ENCODE data around the gene IRS4.

Gene IRS4

GRCh38 chrX:108736509-108737479 lies at the start of gene IRS4:
TSS of gene IRS4 (minus strand) at chrX:108736563.
- FAIRE-seq: no peak

DNA sequence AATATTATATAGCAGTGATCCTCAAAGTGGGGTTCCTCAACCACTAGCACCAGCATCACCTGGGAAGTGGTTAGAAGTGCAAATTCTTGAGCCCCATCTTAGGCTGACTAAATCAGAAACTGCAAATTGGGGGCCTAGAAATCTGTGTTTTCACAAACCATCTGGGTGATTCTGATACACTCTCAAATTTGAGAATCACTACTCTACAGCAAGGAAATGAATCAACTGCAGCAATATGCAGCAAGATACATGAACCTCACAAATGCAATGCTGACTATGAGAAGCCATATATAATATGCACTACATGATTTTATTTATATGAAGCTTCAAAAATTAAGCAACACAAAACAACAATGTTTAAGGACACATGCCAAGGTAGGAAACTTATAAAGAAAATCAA lies 36.2 kb upstream of the IRS4 start:
- FAIRE-seq: no peak

DNA sequence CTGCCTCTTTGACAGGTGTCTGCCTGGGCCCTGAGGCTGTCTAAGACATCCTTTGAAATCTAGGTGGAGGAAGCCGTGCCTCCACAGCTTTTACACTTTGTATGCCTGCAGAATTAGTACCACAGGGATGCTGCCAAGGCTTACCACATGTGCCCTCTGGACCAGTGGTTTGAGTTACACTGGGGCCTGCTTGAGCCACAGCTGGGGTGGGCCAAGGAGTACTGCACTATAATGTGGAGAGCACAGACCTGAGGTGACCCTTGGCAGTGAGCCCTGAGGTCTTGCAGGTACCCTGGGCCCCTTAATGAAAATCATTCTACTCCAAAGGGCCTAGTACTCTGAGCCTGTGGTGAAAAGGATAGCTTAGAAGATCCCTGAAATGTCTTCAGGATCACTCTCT lies 27.2 kb upstream of the IRS4 start:
- no peak for FAIRE-seq

GRCh38 chrX:108740299-108740774 lies 4.0 kb upstream of the IRS4 start:
- FAIRE-seq: no peak

GRCh38 chrX:108737754-108738153 lies 1.4 kb upstream of the IRS4 start:
- FAIRE-seq: no peak

DNA sequence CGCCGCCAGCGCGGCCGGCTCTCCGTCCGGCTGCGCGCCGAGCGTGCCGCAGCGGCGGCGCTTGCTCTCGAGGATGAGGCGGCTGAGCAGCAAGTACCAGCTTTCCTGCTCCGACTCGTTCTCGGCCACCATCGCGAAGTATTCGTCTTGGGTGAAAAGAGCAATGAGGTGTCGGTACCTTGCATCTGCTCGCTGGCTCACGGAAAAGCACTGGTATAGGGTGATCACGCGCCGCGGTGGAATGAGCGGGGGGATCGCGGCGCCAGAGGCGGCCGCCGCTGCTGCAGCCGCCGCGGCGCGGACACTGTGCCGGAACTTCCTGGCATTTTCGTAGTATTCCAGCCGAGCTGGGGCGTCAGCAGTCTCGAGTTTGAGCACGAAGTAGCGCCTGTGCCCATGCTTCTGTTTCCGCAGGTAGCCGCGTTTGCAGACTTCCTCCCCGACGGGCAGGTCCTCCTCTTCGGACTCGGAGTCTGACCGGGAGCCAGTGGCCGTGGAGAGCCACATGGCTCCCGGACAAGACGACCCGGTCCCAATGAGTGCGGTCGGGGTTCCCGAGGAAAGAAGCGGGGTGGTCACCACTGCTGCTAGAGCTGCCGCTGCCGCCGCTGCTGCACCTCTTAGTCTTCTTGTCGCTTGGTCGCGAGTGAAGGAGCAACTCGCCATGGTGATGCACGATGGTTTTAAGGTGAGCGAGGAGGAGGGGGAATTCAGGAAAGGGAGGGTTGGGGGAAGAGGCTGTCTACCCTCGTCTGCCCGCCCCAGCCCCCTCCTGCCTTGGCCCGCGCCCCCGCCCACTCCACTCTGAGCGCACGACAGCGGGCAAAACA lies 469 bp downstream of the IRS4 start:
- no peak for FAIRE-seq

- no peak for FAIRE-seq
Measured at GRCh38 chrX:108735091-108735678, 1.2 kb downstream of the IRS4 start.

DNA sequence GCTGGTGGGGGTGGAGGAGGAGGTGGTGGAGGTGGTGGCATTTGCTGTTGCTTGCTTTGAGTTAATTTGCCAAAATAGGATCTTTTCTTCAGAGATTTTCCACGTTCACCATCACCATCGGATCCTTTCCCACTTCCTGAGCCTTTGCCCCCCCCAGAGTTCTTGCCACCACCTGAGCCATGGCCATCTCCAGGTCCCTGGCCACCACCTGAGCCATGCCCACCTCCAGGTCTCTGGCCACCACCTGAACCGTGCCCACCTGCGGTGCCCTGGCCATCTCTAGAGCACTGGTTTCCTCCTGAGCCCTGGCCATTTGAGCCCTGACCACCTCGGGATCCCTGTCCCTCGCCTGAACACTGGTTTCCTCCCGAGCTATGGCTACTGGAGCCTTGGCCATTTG lies 1.9 kb downstream of the IRS4 start:
- no peak for FAIRE-seq

DNA sequence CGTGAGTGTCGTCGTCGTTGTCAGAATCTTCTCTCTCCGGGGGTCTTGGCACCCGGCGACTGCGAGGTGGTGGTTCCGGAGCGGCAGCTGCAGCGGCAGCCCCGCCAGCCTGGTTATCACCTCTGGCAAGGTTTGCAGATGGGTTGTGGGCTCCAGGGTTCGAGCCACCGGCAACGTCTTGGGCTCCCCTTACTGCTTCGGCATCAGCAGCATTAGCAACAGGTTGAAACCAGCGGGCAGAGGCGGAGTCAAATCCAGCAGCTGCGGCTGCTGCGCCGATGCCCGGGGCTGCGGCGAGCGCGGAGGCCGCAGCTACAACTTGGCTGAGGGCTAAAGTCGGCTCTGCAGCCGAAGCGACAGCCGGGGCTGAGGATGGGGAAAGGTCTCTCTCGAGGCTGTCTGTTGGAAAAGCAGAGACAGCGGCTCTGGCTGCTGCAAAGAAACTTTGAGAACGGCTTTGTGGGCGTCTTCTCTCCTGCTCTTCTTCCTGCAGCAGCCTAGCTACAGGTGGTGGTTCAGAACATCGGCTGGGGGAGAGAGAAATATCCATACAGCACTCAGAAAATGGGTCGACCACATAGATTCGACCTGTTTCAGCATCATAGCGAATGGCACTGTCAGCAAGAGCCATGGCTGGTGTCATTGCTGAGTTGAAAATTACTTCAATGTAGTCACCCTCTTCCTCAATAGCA lies 3.6 kb downstream of the IRS4 start:
- no peak for FAIRE-seq

DNA sequence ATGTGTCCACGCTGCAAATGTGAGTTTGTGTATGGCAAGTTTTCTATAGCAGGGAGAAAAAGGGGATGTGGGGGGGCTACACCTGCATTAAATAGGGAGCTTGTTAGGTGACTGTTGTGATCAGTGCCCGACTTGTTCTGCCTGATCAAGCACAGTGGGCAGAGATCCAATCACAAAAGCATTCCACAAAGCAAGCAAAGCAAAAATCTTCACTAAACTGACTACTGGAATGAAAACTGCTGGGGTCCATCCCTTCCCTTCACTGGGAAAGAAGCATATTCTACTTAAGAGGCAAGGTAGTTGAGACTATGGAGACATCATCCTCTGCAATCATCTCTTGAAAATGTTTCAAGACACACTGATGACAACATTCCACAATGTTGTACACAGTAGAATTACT lies 5.2 kb downstream of the IRS4 start:
- no peak for FAIRE-seq

DNA sequence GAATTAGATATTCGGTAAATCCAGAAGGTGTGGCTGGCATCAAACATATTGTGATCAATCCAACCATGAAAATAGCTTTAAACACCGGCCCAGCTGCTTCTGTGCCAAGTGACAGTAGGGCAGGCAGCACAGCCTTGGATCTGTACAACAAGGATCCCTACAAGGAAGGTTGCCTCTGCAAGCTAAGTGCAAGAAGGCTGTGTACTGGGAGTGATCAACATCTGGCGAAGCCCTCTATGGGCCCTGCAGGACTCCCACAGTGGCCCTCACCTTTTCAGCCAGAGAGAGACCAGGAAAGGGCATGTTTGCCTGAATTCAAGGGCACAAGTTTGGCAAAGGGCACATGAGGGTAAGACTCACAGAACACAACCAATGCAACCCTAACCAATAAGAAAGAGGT lies 9.6 kb downstream of the IRS4 start:
- FAIRE-seq: no peak

GRCh38 chrX:108722561-108722960 lies 13.8 kb downstream of the IRS4 start:
- no peak for FAIRE-seq

DNA sequence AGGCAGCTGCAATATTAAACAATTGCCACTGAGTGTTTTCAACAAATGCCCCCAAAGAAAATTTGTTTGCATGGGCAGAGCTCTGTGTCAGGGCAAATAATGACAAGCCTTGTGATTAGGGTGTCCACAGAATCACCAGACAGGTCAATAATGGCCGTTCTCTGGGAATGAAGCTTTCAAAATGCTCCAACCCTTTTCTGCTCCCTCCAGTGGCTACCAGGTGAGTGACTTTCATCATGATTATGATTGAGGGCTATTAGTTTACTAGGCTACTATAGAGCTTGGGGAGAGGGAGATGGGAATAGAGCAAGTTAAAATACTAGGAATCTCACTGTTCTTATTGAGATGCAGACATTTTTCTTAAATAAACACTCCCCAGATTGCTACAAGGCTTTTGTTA lies 23.5 kb downstream of the IRS4 start:
- FAIRE-seq: no peak

DNA sequence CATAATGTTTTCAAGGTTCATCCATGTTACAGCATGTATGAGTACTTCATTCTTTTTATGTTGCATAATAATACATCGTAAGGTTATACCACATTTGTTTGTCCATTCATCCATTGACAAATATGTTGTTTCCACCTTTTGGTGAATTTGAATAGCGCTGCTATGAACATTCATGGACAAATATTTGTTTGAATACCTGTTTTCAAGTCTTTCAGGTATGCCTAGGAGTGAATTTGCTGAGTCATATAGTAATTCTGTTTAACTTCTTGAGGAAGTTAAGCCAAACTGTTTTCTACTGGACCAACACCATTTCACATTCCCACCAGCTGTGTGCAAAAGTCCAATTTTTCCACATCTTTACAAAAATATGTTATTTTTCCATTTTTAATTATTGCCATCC lies 31.5 kb downstream of the IRS4 start:
- no peak for FAIRE-seq

DNA sequence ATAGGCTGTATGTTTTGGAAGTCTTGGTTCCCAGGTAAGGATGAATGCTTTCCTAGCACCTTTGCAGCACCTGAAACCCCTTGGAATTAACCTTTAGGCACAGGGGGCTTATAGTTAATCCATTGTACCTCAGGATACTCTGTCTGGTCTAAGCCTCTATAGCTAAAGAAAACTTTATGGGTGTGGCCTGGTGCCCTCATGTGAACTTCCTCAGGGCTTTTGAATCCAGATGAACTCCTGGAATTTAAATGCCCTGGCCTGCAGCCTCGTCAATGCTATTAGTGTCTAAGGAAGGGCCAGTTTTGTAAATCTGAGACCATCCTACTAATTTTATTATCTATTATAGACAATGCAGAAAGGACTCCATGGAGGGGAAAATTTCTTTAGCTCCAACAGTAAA lies 33.8 kb downstream of the IRS4 start:
- FAIRE-seq: no peak

DNA sequence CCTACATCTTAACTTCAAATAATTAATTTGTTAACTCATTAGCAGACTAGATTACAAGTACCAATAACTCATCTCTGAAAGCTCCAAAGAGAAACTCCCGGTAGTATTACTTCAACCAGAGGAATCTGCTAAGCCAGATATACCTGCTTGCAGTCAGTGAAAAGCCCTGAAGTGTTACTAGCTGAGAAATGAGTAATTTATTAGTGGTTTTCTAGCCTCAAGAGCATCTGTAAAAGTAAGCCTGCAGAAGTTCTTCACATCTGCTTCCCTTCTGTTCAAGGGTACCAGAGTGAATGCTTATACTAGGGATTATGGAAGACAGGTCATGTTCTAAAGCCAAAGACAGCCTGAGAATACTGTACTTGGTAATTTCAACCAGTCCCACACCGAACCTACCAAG lies 34.7 kb downstream of the IRS4 start:
- no peak for FAIRE-seq

DNA sequence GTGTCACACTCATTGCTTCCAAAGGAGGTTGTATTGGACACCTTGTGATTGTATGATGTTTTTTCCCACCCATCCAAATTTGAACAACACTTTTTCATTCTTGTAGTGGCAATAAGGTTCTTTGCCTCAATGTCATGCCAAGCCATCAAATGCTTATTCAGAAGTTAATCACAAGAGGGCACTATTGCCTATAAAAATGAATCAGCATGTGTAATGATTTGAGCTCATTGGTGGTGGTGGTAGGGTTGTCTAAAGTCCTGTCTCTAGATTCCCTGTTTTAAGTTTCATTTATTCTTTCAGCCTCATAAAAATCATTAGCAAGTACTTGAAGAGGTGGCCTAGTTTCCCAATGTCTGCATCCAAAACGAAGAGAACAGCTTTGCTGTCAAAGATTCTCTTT lies 37.0 kb downstream of the IRS4 start:
- peak; percentile 66 for FAIRE-seq

DNA sequence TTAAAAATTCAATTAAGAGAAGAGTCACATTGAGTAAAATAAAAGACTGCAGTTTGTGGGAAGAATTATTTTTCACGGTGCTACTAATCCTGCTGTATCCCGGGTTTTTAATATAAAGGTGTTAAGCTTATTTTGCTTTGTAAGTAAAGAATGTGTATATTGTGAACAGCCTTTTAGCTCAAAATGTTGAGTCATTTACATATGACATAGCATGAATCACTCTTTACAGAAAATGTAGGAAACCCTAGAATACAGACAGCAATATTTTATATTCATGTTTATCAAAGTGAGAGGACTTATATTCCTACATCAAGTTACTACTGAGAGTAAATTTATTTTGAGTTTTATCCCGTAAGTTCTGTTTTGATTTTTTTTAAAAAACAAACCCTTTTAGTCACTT lies 39.7 kb downstream of the IRS4 start:
- FAIRE-seq: no peak
